ENCODE measurements around the gene FEZF1.

Gene FEZF1

DNA sequence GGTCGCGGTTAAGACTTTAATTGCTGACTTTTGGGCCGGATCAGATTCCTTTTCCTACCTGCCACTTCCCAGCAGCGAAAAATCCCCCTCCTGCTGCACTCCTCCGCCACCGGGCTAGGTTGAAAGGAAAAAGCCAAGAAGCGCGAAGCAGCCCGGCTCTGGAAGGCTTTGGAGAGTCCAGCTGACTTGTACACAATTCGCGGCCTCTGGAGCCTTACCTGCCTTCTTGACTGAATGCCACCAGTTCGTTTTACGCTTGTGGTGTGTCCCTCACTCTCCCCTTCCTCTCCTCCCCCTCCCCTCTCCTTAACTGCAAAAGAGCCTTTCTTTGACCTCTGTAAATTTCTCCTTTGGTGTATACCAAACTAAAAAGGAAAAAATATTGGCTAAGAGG, 2.7 kb upstream of the FEZF1 start:
- Histone ChIP-seq H3K36me3 (ENCODE audit: control insufficient read depth in 4 of 4, insufficient read depth in 4 of 4, low read length in 3 of 4) (no peaks in the 10 kb centered on the region), H3K27ac (ENCODE audit: insufficient read depth in 1 of 2, low read depth in 1 of 2, low read length in 2 of 2, poor library complexity in 1 of 2, severe bottlenecking in 2 of 2) (no peak overlapping the region), H3K9me3 (ENCODE audit: control extremely low read depth in 1 of 5, control insufficient read depth in 4 of 5, insufficient read depth in 2 of 5, low read depth in 1 of 5, low read length in 4 of 5) (peaks cover 0 to 7% (median 0%) of the 10 kb centered on the region in 5 experiments), H3K4me3 (ENCODE audit: control insufficient read depth in 1 of 7, extremely low read depth in 1 of 7, insufficient read depth in 4 of 7, low read depth in 2 of 7, low read length in 6 of 7) (no peak overlapping the region), H3K27me3 (replicated peaks in 2 of 5; ENCODE audit: control insufficient read depth in 4 of 5, insufficient read depth in 5 of 5, low read length in 4 of 5) (peaks cover 38 to 100% (median 61%) of the 10 kb centered on the region in 5 experiments), H3K4me1 (ENCODE audit: control extremely low read depth in 1 of 4, control insufficient read depth in 4 of 4, insufficient read depth in 4 of 4, low read length in 3 of 4) (peaks cover 0 to 36% (median 14%) of the 10 kb centered on the region in 4 experiments)
- ChIA-PET CTCF (no interaction called here), POLR2A (no interaction called here)
- peak in 1 of 3 donors; percentile 6 for DNase-seq
- 13% methylated on average over 8 of the region's 13 CpGs for WGBS (ENCODE audit: insufficient coverage)

DNA sequence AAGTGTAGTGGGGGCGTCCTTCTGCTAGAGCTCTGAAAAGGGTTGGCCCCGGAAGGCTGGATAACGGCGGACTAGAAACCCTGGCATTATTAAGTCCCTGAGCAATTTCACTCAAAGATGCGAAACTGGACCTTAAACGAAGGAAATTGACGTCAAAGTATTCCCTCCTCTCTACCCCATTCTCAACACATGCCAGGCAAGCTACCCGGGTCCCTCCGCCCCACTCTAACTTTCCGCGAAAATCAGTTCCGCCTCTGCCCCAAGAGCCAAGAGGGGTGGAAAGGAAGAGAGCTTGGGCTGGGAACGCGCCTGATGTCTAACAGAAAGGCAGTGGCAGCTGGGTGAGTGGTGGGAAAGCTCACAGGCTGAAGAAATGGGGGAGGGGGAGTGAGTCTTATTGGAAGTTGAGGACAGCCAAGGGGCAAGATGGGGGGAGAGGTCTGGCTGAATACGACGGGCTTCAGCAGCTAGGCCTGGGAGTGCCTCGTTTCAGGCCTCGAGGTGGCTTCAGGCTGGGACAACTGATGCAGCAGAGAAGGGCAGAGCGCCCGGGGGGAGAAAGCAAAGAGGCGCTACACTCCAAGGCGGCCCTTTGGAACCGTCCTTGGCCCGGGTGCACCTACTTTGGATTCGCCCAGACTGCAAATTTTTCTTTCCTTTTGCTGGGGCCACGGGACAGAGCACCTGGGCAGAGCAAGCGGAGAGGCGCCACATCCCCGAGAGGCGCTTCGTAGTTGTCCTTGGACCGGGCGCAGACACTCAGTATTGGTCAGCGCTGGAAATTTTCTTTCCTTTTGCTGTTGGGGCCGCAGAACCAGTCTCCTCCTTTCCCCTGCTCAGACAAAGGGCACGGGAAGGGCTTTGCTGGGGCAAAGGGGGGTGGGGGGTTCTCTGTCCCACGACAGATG, 2.0 kb upstream of the FEZF1 start:
- POLR2A ChIA-PET: no interaction called here
- Histone ChIP-seq H3K27ac (ENCODE audit: insufficient read depth in 1 of 2, low read depth in 1 of 2, low read length in 2 of 2, poor library complexity in 1 of 2, severe bottlenecking in 2 of 2) (no peak overlapping the region), H3K4me1 (ENCODE audit: control extremely low read depth in 1 of 4, control insufficient read depth in 4 of 4, insufficient read depth in 4 of 4, low read length in 3 of 4) (peaks cover 0 to 33% (median 13%) of the 10 kb centered on the region in 4 experiments), H3K9me3 (ENCODE audit: control extremely low read depth in 1 of 5, control insufficient read depth in 4 of 5, insufficient read depth in 2 of 5, low read depth in 1 of 5, low read length in 4 of 5) (peaks cover 0 to 9% (median 0%) of the 10 kb centered on the region in 5 experiments), H3K36me3 (ENCODE audit: control insufficient read depth in 4 of 4, insufficient read depth in 4 of 4, low read length in 3 of 4) (no peaks in the 10 kb centered on the region), H3K4me3 (ENCODE audit: control insufficient read depth in 1 of 7, extremely low read depth in 1 of 7, insufficient read depth in 4 of 7, low read depth in 2 of 7, low read length in 6 of 7) (peak overlapping the region in 1 of 7 experiments; percentile 36), H3K27me3 (replicated peaks in 2 of 5; ENCODE audit: control insufficient read depth in 4 of 5, insufficient read depth in 5 of 5, low read length in 4 of 5) (peaks cover 36 to 100% (median 59%) of the 10 kb centered on the region in 5 experiments)
- WGBS (ENCODE audit: insufficient coverage): 5% methylated on average over 21 of the region's 37 CpGs
- DNase-seq: peak in 1 of 3 donors; percentile 12
- CTCF ChIA-PET: interaction anchor here (1.2 to 1.7 kb wide), 4 partner anchors 10 to 15 kb away, joined by 3 to 5 read pairs (median 4); no protein-coding TSS in a partner anchor

DNA sequence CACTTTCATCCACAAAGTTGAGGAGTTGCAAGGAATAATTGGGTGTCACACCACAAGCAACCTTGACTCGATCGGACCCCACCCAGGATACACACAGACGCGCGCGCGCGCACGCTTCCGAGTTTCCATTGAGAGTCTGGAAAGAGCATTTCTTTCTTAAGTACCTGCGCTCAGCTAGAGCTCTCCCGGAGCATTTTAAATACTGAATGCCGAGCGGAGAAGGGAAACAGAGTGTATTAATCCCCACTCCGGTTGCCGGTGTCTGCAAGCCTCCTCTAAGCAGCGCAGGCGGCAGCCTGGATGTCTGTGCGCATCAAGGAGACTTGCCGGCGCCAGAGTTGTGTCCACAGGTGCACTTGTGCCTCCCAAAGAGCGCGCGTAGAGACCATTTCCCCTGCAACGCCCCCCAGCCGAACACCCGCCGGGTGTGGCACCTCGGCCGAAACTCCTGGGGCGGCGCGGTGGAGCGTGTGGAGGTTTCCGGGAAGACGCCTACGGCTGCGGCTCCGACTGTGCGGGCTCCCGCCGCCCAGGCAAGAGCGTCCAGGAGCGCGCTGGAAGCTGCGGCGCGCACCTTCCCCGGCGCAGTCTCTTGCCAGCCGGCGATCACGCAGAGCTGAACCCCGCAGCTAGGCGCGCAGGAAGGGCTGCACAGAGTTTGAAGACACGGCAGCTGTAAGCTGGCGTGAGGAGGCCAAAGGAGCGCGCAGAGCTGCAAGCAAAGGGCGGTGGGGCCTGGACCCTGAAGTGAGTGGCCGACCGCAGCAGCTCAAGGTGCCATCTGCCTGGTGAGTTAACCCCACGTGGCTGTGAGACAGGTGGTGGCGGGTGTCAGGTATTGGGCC, 1.1 kb upstream of the FEZF1 start:
- CTCF ChIA-PET: interaction anchor here (1.2 to 1.7 kb wide), 4 partner anchors 10 to 15 kb away, joined by 3 to 5 read pairs (median 4); no protein-coding TSS in a partner anchor
- peak overlapping the region in 5 of 7 experiments; percentile 4 to 36 (median 21) for H3K4me3 ChIP-seq (ENCODE audit: control insufficient read depth in 1 of 7, extremely low read depth in 1 of 7, insufficient read depth in 4 of 7, low read depth in 2 of 7, low read length in 6 of 7)
- no peak overlapping the region for H3K27ac ChIP-seq (ENCODE audit: insufficient read depth in 1 of 2, low read depth in 1 of 2, low read length in 2 of 2, poor library complexity in 1 of 2, severe bottlenecking in 2 of 2)
- DNase-seq: peak in 2 of 3 donors; percentile 39 to 46
- peaks cover 0 to 33% (median 13%) of the 10 kb centered on the region in 4 experiments for H3K4me1 ChIP-seq (ENCODE audit: control extremely low read depth in 1 of 4, control insufficient read depth in 4 of 4, insufficient read depth in 4 of 4, low read length in 3 of 4)
- POLR2A ChIA-PET: no interaction called here
- H3K9me3 ChIP-seq (ENCODE audit: control extremely low read depth in 1 of 5, control insufficient read depth in 4 of 5, insufficient read depth in 2 of 5, low read depth in 1 of 5, low read length in 4 of 5): peaks cover 0 to 11% (median 0%) of the 10 kb centered on the region in 5 experiments
- WGBS (ENCODE audit: insufficient coverage): 2% methylated on average over 59 of the region's 65 CpGs
- H3K36me3 ChIP-seq (ENCODE audit: control insufficient read depth in 4 of 4, insufficient read depth in 4 of 4, low read length in 3 of 4): no peaks in the 10 kb centered on the region
- peaks cover 35 to 100% (median 56%) of the 10 kb centered on the region in 5 experiments for H3K27me3 ChIP-seq (replicated peaks in 2 of 5; ENCODE audit: control insufficient read depth in 4 of 5, insufficient read depth in 5 of 5, low read length in 4 of 5)

DNA sequence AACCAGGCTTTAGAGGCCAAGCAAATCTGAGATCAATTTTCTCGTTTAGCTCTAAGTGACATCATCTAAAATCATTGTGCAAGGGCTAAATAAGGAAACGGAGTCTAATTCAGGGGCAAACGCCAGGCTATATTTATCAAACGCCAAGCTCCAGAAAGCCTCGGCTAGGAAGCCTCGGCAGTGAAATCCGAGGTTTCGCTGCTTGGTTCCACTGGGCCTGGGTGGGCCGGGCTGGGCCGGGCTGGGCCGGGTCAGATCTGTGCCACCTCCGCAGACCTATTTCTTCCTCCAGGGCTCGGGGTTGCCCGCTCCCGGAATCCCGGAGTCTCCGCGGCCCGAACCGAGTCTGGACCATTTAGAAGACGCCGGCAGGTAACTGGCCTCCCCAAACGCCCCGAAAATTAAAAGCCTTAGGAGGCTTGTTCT, 459 bp upstream of the FEZF1 start:
- Histone ChIP-seq H3K4me3 (ENCODE audit: control insufficient read depth in 1 of 7, extremely low read depth in 1 of 7, insufficient read depth in 4 of 7, low read depth in 2 of 7, low read length in 6 of 7) (peak overlapping the region in 2 of 7 experiments; percentile 21 to 33), H3K36me3 (ENCODE audit: control insufficient read depth in 4 of 4, insufficient read depth in 4 of 4, low read length in 3 of 4) (no peaks in the 10 kb centered on the region), H3K4me1 (ENCODE audit: control extremely low read depth in 1 of 4, control insufficient read depth in 4 of 4, insufficient read depth in 4 of 4, low read length in 3 of 4) (peaks cover 0 to 27% (median 10%) of the 10 kb centered on the region in 4 experiments), H3K9me3 (ENCODE audit: control extremely low read depth in 1 of 5, control insufficient read depth in 4 of 5, insufficient read depth in 2 of 5, low read depth in 1 of 5, low read length in 4 of 5) (peaks cover 0 to 12% (median 0%) of the 10 kb centered on the region in 5 experiments), H3K27me3 (replicated peaks in 2 of 5; ENCODE audit: control insufficient read depth in 4 of 5, insufficient read depth in 5 of 5, low read length in 4 of 5) (peaks cover 36 to 100% (median 56%) of the 10 kb centered on the region in 5 experiments), H3K27ac (ENCODE audit: insufficient read depth in 1 of 2, low read depth in 1 of 2, low read length in 2 of 2, poor library complexity in 1 of 2, severe bottlenecking in 2 of 2) (no peak overlapping the region)
- DNase-seq: no peak
- ChIA-PET POLR2A (no interaction called here), CTCF (interaction anchor here (1.2 to 1.7 kb wide), 2 partner anchors 9 to 10 kb away, joined by 3 to 4 read pairs; no protein-coding TSS in a partner anchor)
- WGBS (ENCODE audit: insufficient coverage): 5% methylated on average over 19 of the region's 24 CpGs

DNA sequence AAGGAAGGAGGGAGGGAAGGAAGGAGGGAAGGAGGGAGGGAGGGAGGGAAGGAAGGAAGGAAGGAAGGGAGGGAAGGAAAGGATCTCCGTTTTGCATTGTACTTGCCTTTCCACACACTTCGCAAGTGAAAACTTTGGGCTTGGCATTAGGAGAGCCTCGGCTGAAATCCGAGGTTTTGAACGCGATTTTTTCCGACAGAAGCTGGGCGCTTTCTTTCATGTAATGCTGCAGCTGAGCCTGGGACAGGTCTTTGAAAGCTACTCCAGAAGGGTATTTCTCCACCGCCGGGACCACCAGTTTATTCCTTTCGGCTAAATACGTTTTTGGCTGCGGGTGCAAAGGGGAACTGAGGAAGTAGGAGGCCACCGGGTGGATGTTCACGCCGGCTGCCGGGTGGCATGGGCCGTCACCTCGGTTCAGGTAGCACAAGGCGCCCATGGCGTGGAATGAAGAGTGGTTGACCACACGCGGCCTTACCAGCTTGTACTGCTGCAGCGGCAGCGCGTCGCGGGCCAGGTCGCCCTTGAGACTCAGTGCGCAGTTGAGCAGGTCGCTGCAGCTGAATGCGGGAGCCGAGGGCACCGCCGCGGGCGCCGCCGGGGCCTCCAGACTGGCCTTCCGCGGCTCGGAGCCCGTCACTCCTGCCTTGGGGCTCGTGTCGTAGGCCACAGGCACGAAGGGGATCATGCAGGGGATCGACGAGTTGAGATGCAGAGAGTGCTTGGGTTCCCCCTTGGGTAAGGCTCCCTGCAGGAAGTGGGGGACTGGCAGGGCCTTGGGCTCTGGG, 825 bp downstream of the FEZF1 start:
- peaks cover 28 to 100% (median 51%) of the 10 kb centered on the region in 5 experiments for H3K27me3 ChIP-seq (replicated peaks in 2 of 5; ENCODE audit: control insufficient read depth in 4 of 5, insufficient read depth in 5 of 5, low read length in 4 of 5)
- H3K4me1 ChIP-seq (ENCODE audit: control extremely low read depth in 1 of 4, control insufficient read depth in 4 of 4, insufficient read depth in 4 of 4, low read length in 3 of 4): peaks cover 0 to 28% (median 10%) of the 10 kb centered on the region in 4 experiments
- H3K27ac ChIP-seq (ENCODE audit: insufficient read depth in 1 of 2, low read depth in 1 of 2, low read length in 2 of 2, poor library complexity in 1 of 2, severe bottlenecking in 2 of 2): no peak overlapping the region
- DNase-seq: peak in 2 of 3 donors; percentile 32 to 33
- POLR2A ChIA-PET: no interaction called here
- H3K9me3 ChIP-seq (ENCODE audit: control extremely low read depth in 1 of 5, control insufficient read depth in 4 of 5, insufficient read depth in 2 of 5, low read depth in 1 of 5, low read length in 4 of 5): peaks cover 0 to 12% (median 0%) of the 10 kb centered on the region in 5 experiments
- CTCF ChIA-PET: no interaction called here
- H3K4me3 ChIP-seq (ENCODE audit: control insufficient read depth in 1 of 7, extremely low read depth in 1 of 7, insufficient read depth in 4 of 7, low read depth in 2 of 7, low read length in 6 of 7): no peak overlapping the region
- no peaks in the 10 kb centered on the region for H3K36me3 ChIP-seq (ENCODE audit: control insufficient read depth in 4 of 4, insufficient read depth in 4 of 4, low read length in 3 of 4)
- 2% methylated on average over 45 of the region's 48 CpGs for WGBS (ENCODE audit: insufficient coverage)

DNA sequence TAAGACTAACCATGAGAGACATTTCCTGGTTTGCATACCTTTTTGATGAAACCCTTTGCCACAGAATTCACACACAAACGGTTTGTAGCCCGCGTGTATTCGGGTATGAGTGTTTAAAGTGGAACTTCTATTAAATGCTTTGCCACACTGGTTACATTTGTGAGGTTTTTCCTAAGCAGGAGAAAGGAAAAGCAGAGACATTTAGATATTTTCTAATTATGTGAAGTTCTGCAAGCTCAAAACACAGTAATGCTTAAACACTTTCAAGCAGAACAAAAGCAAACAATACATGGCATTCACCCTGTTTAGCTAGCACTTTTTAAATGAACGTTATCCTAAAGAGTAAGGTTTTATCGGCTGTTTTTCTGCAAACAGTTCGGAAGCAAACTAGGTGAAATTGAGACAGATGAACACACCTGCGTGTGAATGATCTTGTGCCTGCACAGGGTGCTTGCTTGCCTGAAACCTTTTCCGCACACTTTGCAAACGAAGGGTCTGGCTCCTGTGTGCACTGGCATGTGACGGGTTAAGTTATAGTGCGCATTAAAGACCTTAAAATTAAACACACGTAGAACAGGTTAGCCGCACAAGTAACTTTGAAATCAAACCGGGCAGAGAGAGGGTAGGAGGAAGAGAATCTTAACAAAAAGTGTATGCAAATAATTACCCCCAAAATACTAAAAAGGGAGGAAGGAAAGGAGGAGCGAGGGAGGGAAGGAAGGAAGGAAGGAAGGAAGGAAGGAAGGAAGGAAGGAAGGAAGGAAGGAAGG, 1.6 kb downstream of the FEZF1 start:
- Histone ChIP-seq H3K4me3 (ENCODE audit: control insufficient read depth in 1 of 7, extremely low read depth in 1 of 7, insufficient read depth in 4 of 7, low read depth in 2 of 7, low read length in 6 of 7) (no peak overlapping the region), H3K27me3 (replicated peaks in 2 of 5; ENCODE audit: control insufficient read depth in 4 of 5, insufficient read depth in 5 of 5, low read length in 4 of 5) (peaks cover 29 to 100% (median 54%) of the 10 kb centered on the region in 5 experiments), H3K27ac (ENCODE audit: insufficient read depth in 1 of 2, low read depth in 1 of 2, low read length in 2 of 2, poor library complexity in 1 of 2, severe bottlenecking in 2 of 2) (no peak overlapping the region), H3K36me3 (ENCODE audit: control insufficient read depth in 4 of 4, insufficient read depth in 4 of 4, low read length in 3 of 4) (no peaks in the 10 kb centered on the region), H3K4me1 (ENCODE audit: control extremely low read depth in 1 of 4, control insufficient read depth in 4 of 4, insufficient read depth in 4 of 4, low read length in 3 of 4) (peaks cover 0 to 28% (median 10%) of the 10 kb centered on the region in 4 experiments), H3K9me3 (ENCODE audit: control extremely low read depth in 1 of 5, control insufficient read depth in 4 of 5, insufficient read depth in 2 of 5, low read depth in 1 of 5, low read length in 4 of 5) (peaks cover 0 to 12% (median 0%) of the 10 kb centered on the region in 5 experiments)
- ChIA-PET POLR2A (interaction anchor here (0.6 kb wide), 1 partner anchor 16 kb away, joined by 3 read pairs; no protein-coding TSS in a partner anchor), CTCF (no interaction called here)
- WGBS (ENCODE audit: insufficient coverage): 25% methylated on average over 8 of the region's 16 CpGs
- peak in 1 of 3 donors; percentile 12 for DNase-seq

All from common myeloid progenitor, CD34-positive (primary cell).